GM23338 (cell line): ENCODE data around the gene C17orf50.

Experiments used
- CREB1 ChIP-seq: fragments of 250-450 bp; sonication (Bioruptor Pico); IDR thresholded peaks from 2 replicates; pipeline ENCODE4 v1.5.0; 2020; ENCODE audit warnings: low read depth, mild to moderate bottlenecking, moderate library complexity
- CTCF ChIP-seq, 2 experiments: fragments of 200-600 bp in 1 of 2; sonication (generic) in 1 of 2; conservative IDR thresholded peaks; 2 replicates each; pipeline versions ENCODE4 v1.5.1 to v1.6.1; 2016 to 2017; ENCODE audit warnings: antibody characterized with exemption in 2 of 2, low read depth in 2 of 2, mild to moderate bottlenecking in 2 of 2, moderate library complexity in 1 of 2
- ETS1 ChIP-seq: IDR thresholded peaks from 2 replicates; pipeline ENCODE4 v1.6.1; 2016; ENCODE audit warnings: antibody characterized with exemption
- EZH2 ChIP-seq: fragments of 200-600 bp; sonication (generic); IDR thresholded peaks from one replicate; pipeline ENCODE4 v1.8.0; 2017; ENCODE audit warnings: antibody characterized with exemption, mild to moderate bottlenecking, low read depth; ENCODE audit not compliant: unreplicated experiment
- EZH2phosphoT487 ChIP-seq: fragments of 200-600 bp; sonication (generic); IDR thresholded peaks from one replicate; pipeline ENCODE4 v1.8.1; 2018; ENCODE audit warnings: antibody characterized with exemption; ENCODE audit not compliant: unreplicated experiment
- JUNB ChIP-seq: IDR thresholded peaks from one replicate; pipeline ENCODE4 v1.6.1; 2016; ENCODE audit warnings: antibody characterized with exemption; ENCODE audit not compliant: unreplicated experiment
- NANOG ChIP-seq: IDR thresholded peaks from 2 replicates; pipeline ENCODE4 v1.6.1; 2016; ENCODE audit warnings: antibody characterized with exemption, borderline replicate concordance
- POLR2AphosphoS5 ChIP-seq: IDR thresholded peaks from 2 replicates; pipeline ENCODE4 v1.6.1; 2016; ENCODE audit warnings: antibody characterized with exemption, low read depth
- REST ChIP-seq: IDR thresholded peaks from one replicate; pipeline ENCODE4 v1.6.1; 2018; ENCODE audit warnings: antibody characterized with exemption; ENCODE audit not compliant: unreplicated experiment
- ZNF114 ChIP-seq: fragments of 250-450 bp; sonication (Bioruptor Pico); IDR thresholded peaks from 2 replicates; pipeline ENCODE4 v1.5.0; 2020; ENCODE audit warnings: mild to moderate bottlenecking, moderate library complexity
- ZNF331 ChIP-seq: fragments of 250-450 bp; sonication (Bioruptor Pico); IDR thresholded peaks from 2 replicates; pipeline ENCODE4 v1.5.0; 2020; ENCODE audit warnings: low read depth, mild to moderate bottlenecking, moderate library complexity

GRCh38 chr17:35713069-35713728 is 47.5 kb upstream of the C17orf50 start:
- TF ChIP-seq ETS1 (no peak), EZH2phosphoT487 (no peak), CTCF (conservative IDR thresholded peaks at IDR 0.05; ENCODE audit: low read depth in 2 of 2) (no peak), POLR2AphosphoS5 (no peak), EZH2 (no peak), CREB1 (CRISPR knock-in tag) (no peak), REST (no peak), JUNB (no peak), ZNF331 (CRISPR knock-in tag) (no peak), NANOG (no peak), ZNF114 (CRISPR knock-in tag) (no peak)
